ENCODE data around the gene C19orf33. TPM values are rescaled to one million over a fixed set of nuclear protein-coding genes. Genes with fewer than 3 reads are reported as not detected.

Gene C19orf33
- total RNA-seq (2021; fragmentation: NEBNext Ultra II Directional; extraction: Animal tissue kit (Norgen Biotek cat#: 25700)) (4.4 and 6.0 TPM in 2 replicates), polyA plus RNA-seq (2011; rRNA removed) (36.0 and 44.3 TPM in 2 replicates), polyA minus RNA-seq (2011; rRNA and poly(A)+ RNA removed) (0.82 and 2.2 TPM in 2 replicates)
- 32.9 TPM for polyA plus RNA-seq (2011; cell fraction: cytosol; rRNA removed)
- polyA plus RNA-seq (2011; cell fraction: nucleus; rRNA removed): 24.1 TPM
- 11.6 to 31.5 TPM (median 25.3 TPM) in 4 replicates for polyA plus RNA-seq (2012, experiment 1 of 2)
- polyA plus RNA-seq (2012, experiment 2 of 2): 16.5 TPM
- 14.7 TPM for polyA plus RNA-seq (2013, experiment 1 of 2)
- 15.8 TPM for polyA plus RNA-seq (2013, experiment 2 of 2)
- 4.8 TPM for polyA minus RNA-seq (2011; cell fraction: cytosol; rRNA and poly(A)+ RNA removed)
- polyA minus RNA-seq (2011; cell fraction: nucleus; rRNA and poly(A)+ RNA removed): 7.6 TPM
- long read RNA-seq, experiment 1: 0 reads
- long read RNA-seq, experiment 2: 0 reads

DNA sequence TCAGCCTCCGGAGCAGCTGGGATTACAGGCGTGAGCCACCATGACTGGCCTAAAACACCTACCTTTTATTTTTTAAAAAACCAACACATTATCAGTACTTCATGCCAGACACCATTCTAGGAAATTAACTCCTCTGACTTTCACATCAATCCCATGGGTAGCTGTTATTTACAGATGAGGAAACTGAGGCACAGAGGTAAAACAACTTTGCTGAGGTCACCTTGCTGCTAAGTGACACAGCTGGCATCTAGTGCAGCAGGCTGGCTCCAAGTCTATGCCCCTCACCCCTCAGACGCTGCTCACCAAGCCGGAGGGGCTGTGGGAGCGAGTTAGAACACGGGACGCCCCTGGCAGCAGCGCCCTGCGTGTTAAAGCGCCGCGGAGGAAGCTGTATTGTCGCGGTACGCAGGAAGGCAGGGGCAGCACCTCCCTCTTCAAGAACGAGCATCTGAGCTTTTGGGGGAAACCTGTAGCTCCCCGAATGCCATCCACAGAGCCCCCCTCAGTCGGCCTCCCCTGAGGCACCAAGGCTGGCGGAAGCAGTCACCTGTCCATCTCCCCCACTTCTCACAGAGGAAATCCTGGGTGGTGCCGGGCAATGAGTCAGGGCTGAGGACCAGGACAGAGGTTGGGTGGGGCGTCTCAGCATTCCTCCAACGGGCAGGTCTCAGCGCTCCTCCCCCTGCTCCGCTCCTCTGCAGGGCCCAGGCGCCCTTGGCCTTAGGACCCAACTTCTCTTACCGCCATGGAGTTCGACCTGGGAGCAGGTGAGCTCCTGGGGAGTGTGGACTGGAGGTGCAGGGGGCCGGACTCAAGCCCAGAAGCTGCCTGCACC, at the start of gene C19orf33:
Gene C19orf33 (plus strand): TSS at position 735 of the 835 bp plus-strand sequence. CDS start 11 bp downstream, at position 746.
- H3K9ac ChIP-seq (replicated peaks in 1 of 4; ENCODE audit: extremely low read depth in 1 of 4, low read depth in 3 of 4, low read length in 3 of 4): peak within 1 kb of the TSS in 2 of 4 experiments; percentile 16 to 33; a peak in 4 of 7 replicates
- H2BK12ac ChIP-seq (ENCODE audit: low read depth, low read length): peak within 1 kb of the TSS; percentile 77; the same call in 1 of the 2 replicates
- peak within 1 kb of the TSS; percentile 82 to 90 for H3K4me2 ChIP-seq (ENCODE audit: insufficient read depth in 1 of 2, low read depth in 2 of 2, low read length in 2 of 2)
- no peaks in the 10 kb centered on the region; a peak in 2 of 7 replicates for H3K27me3 ChIP-seq (replicated peaks in 1 of 4; ENCODE audit: control insufficient read depth in 3 of 4, extremely low read depth in 1 of 4, insufficient read depth in 3 of 4, low read length in 3 of 4)
- no peak within 1 kb of the TSS for H3K23ac ChIP-seq (ENCODE audit: insufficient read length)
- H3K23me2 ChIP-seq (ENCODE audit: low read depth, low read length): 0 out of 2 replicates have a peak, but pooled peaks cover 4% of the 10 kb centered on the region
- H2BK20ac ChIP-seq (ENCODE audit: low read length): no peak within 1 kb of the TSS
- 25% methylated on average over 28 of the region's 28 CpGs; no CpG with 5 or more reads in 1 of the 2 experiments for WGBS, 2 experiments (ENCODE audit: extremely low coverage in 1 of 2, insufficient coverage in 1 of 2, insufficient read length in 1 of 2, insufficient replicate concordance in 2 of 2, low coverage in 1 of 2, low lambda C conversion rate in 2 of 2, missing lambda C conversion rate in 1 of 2)
- 0 out of 2 replicates have a peak within 1 kb of the TSS, but pooled peaks have one; percentile 37 for H3K27ac ChIP-seq (ENCODE audit: low read depth, low read length)
- no peaks in the 10 kb centered on the region for H3K79me1 ChIP-seq (ENCODE audit: low read depth, low read length)
- no peak within 1 kb of the TSS for H2BK120ac ChIP-seq (replicated peaks; ENCODE audit: low read depth, low read length)
- no peak within 1 kb of the TSS for H4K5ac ChIP-seq (ENCODE audit: insufficient read length, low read depth, low read length)
- peak within 1 kb of the TSS; percentile 81 for H4K8ac ChIP-seq (ENCODE audit: extremely low read depth, insufficient read depth, low read length)
- H3K14ac ChIP-seq (ENCODE audit: insufficient read length): no peak within 1 kb of the TSS
- peaks cover 2 to 14% (median 6%) of the 10 kb centered on the region in 4 experiments; a peak in 6 of 7 replicates for H3K4me1 ChIP-seq (replicated peaks in 1 of 4; ENCODE audit: control insufficient read depth in 3 of 4, insufficient read depth in 4 of 4, low read length in 3 of 4)
- peaks cover 4 to 7% of the 10 kb centered on the region in 2 experiments for H4K20me1 ChIP-seq (replicated peaks in 1 of 2; ENCODE audit: control insufficient read depth in 1 of 2, insufficient read depth in 2 of 2, low read length in 2 of 2)
- H4K91ac ChIP-seq (replicated peaks; ENCODE audit: insufficient read length, low read length): peak within 1 kb of the TSS; percentile 68
- FAIRE-seq: no peak
- TF ChIP-seq KDM4A (IDR thresholded peaks at IDR 0.05; ENCODE audit: low read depth, low read length, severe bottlenecking) (peak; percentile 8), POLR2A (IDR thresholded peaks at IDR 0.05; ENCODE audit: control extremely low read depth in 1 of 2, low read depth in 2 of 2, low read length in 2 of 2) (peak in 1 of 2 experiments; percentile 41; a peak in 1 of 3 replicates), POLR2AphosphoS5 (IDR thresholded peaks at IDR 0.05; ENCODE audit: low read depth, low read length) (peak; percentile 18; the same call in 1 of the 2 replicates)
- TF ChIP-seq, protein P1, sequence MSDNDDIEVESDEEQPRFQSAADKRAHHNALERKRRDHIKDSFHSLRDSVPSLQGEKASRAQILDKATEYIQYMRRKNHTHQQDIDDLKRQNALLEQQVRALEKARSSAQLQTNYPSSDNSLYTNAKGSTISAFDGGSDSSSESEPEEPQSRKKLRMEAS (IDR thresholded peaks at IDR 0.05): no peak
- H2AFZ ChIP-seq (ENCODE audit: low read length): peak within 1 kb of the TSS; percentile 12; the same call in 1 of the 2 replicates
- peak within 1 kb of the TSS; percentile 29 to 59 (median 50) for H3K4me3 ChIP-seq (ENCODE audit: extremely low read depth in 1 of 4, insufficient read depth in 2 of 4, low read depth in 3 of 4, low read length in 4 of 4)
- no peak within 1 kb of the TSS for H2AK5ac ChIP-seq (ENCODE audit: low read depth, low read length)
- CTCF ChIA-PET (ENCODE audit: partially characterized antibody): interaction anchor here (0.8 to 2.8 kb wide), 17 partner anchors 9 to 169 kb away, joined by 3 to 13 read pairs (median 4); partner anchors contain the start of genes CATSPERG and KCNK6
- peak within 1 kb of the TSS; percentile 34; the same call in 1 of the 2 replicates for H3K18ac ChIP-seq (ENCODE audit: extremely low read depth, low read length)
- H3K56ac ChIP-seq (replicated peaks; ENCODE audit: insufficient read length, low read depth, low read length): no peak within 1 kb of the TSS
- H2BK5ac ChIP-seq (ENCODE audit: low read depth, low read length): peak within 1 kb of the TSS; percentile 90
- peak in 1 of 2 experiments; percentile 69 for DNase-seq (ENCODE audit: low read depth in 1 of 2, low spot score in 2 of 2)
- POLR2A ChIA-PET (ENCODE audit: partially characterized antibody): interaction anchor here (0.6 to 5.0 kb wide), 16 partner anchors 9 to 84 kb away, joined by 3 to 34 read pairs (median 4); partner anchors contain the start of genes CATSPERG, GGN, PPP1R14A and YIF1B
- H3K36me3 ChIP-seq (ENCODE audit: control insufficient read depth in 2 of 4, insufficient read depth in 4 of 4, low read length in 3 of 4): peaks cover 0 to 15% (median 9%) of the 10 kb centered on the region in 4 experiments; a peak in 5 of 8 replicates
- no peaks in the 10 kb centered on the region for H3K9me3 ChIP-seq (ENCODE audit: insufficient read depth in 2 of 2, low read depth in 1 of 2, low read length in 1 of 2)
- no peaks in the 10 kb centered on the region for H3K79me2 ChIP-seq (ENCODE audit: control insufficient read depth in 1 of 2, insufficient read depth in 2 of 2, low read length in 2 of 2)
- H2BK15ac ChIP-seq (ENCODE audit: low read length): no peak within 1 kb of the TSS
- H3K4ac ChIP-seq (replicated peaks; ENCODE audit: insufficient read length, low read depth, low read length): peak within 1 kb of the TSS; percentile 13

All from H1 (cell line).